Measurements from ENCODE around the gene CATSPER3.

DNA sequence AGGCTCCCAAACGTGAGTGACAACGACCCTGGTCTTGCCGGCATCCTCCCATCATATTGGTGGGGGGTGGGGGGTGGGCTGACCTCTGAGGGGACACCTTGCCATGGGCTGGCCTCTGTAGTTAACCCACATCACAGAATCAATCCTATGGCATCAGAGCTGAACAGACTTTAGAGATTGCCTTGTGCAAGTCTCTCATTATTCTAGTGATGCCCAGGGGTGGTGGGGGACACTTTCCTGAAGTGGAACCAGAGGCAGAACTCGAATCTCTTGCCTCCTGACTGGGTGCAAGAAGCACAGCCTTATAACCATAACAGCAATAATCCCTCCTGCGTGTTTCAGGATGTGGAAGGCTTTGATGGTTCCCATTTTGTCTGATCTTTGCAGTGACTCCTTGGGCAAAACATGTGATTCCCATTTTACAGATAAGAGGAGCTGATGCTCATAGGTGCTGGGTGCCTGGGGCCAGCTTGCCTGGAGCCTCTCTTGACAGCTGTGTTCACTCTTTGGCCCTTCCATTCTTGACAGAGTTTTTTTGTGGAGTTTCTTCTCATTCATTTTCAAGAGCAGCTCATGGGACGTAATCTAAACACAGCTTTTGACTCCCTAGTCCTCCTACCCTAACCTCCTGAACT is 84.9 kb downstream of the CATSPER3 start:
- no peak for TF ChIP-seq EZH2 (IDR thresholded peaks at IDR 0.05; ENCODE audit: low read length, unreplicated experiment)
- TF ChIP-seq, protein P1, sequence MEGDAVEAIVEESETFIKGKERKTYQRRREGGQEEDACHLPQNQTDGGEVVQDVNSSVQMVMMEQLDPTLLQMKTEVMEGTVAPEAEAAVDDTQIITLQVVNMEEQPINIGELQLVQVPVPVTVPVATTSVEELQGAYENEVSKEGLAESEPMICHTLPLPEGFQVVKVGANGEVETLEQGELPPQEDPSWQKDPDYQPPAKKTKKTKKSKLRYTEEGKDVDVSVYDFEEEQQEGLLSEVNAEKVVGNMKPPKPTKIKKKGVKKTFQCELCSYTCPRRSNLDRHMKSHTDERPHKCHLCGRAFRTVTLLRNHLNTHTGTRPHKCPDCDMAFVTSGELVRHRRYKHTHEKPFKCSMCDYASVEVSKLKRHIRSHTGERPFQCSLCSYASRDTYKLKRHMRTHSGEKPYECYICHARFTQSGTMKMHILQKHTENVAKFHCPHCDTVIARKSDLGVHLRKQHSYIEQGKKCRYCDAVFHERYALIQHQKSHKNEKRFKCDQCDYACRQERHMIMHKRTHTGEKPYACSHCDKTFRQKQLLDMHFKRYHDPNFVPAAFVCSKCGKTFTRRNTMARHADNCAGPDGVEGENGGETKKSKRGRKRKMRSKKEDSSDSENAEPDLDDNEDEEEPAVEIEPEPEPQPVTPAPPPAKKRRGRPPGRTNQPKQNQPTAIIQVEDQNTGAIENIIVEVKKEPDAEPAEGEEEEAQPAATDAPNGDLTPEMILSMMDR (conservative IDR thresholded peaks at IDR 0.05; ENCODE audit: low read depth, low read length): no peak
- TF ChIP-seq EZH2phosphoT487 (IDR thresholded peaks at IDR 0.05; ENCODE audit: borderline replicate concordance, low read length): no peak

Data from PC-3 (cell line).